ENCODE measurements around the gene OTOS. TPM values are rescaled to one million over a fixed set of nuclear protein-coding genes. Genes with fewer than 3 reads are reported as not detected.

The OTOS gene
- total and polyA plus RNA-seq, 2 experiments from 2014 or later = not detected

GRCh38 chr2:240166761-240167587 lies 26.5 kb upstream of the OTOS start:
- no peaks in the 10 kb centered on the region for H3K79me2 ChIP-seq (ENCODE audit: insufficient read depth)
- no peak overlapping the region for H3K9ac ChIP-seq
- WGBS, 2 experiments (ENCODE audit: low coverage in 1 of 2, low lambda C conversion rate in 2 of 2, missing lambda C conversion rate in 2 of 2) = 61 to 67% methylated on average over 21 of the region's 21 CpGs
- no peaks in the 10 kb centered on the region for H3K9me3 ChIP-seq (ENCODE audit: low read depth)
- H3K36me3 ChIP-seq (ENCODE audit: low read depth) = no peaks in the 10 kb centered on the region
- peaks cover 15% of the 10 kb centered on the region for H3K27me3 ChIP-seq (replicated peaks; ENCODE audit: insufficient read depth)
- no peaks in the 10 kb centered on the region for H3K4me1 ChIP-seq (ENCODE audit: insufficient read depth)
- H4K20me1 ChIP-seq (ENCODE audit: insufficient read depth) = no peaks in the 10 kb centered on the region
- H3K9me2 ChIP-seq (ENCODE audit: insufficient read depth) = no peaks in the 10 kb centered on the region
- H2AFZ ChIP-seq = no peak overlapping the region
- no peak for DNase-seq
- H3F3A ChIP-seq (ENCODE audit: insufficient read depth) = no peaks in the 10 kb centered on the region
- no peak overlapping the region for H3K4me2 ChIP-seq (ENCODE audit: unreplicated experiment)
- TF ChIP-seq EZH2 (IDR thresholded peaks at IDR 0.05; ENCODE audit: insufficient read depth, poor library complexity, severe bottlenecking) (no peak), EZH2phosphoT487 (IDR thresholded peaks at IDR 0.05; ENCODE audit: insufficient read depth, low read depth) (no peak)
- in situ Hi-C loops (cut with MboI) = no loop called here
- H3K4me3 ChIP-seq = no peak overlapping the region
- no peak overlapping the region for H3K27ac ChIP-seq

- Histone ChIP-seq H3K27ac (no peak overlapping the region), H3K79me2 (ENCODE audit: insufficient read depth) (no peaks in the 10 kb centered on the region), H3F3A (ENCODE audit: insufficient read depth) (no peaks in the 10 kb centered on the region), H2AFZ (no peak overlapping the region), H3K9me3 (ENCODE audit: low read depth) (no peaks in the 10 kb centered on the region), H3K9me2 (ENCODE audit: insufficient read depth) (no peaks in the 10 kb centered on the region), H3K4me1 (ENCODE audit: insufficient read depth) (no peaks in the 10 kb centered on the region), H3K27me3 (replicated peaks; ENCODE audit: insufficient read depth) (peaks cover 7% of the 10 kb centered on the region), H3K36me3 (ENCODE audit: low read depth) (no peaks in the 10 kb centered on the region), H3K9ac (no peak overlapping the region), H3K4me2 (ENCODE audit: unreplicated experiment) (no peak overlapping the region), H4K20me1 (ENCODE audit: insufficient read depth) (no peaks in the 10 kb centered on the region), H3K4me3 (no peak overlapping the region)
- no peak for TF ChIP-seq EZH2 (IDR thresholded peaks at IDR 0.05; ENCODE audit: insufficient read depth, poor library complexity, severe bottlenecking)
- no peak for TF ChIP-seq EZH2phosphoT487 (IDR thresholded peaks at IDR 0.05; ENCODE audit: insufficient read depth, low read depth)
- no peak for DNase-seq
- in situ Hi-C loops (cut with MboI) = no loop called here
- 57 to 59% methylated on average over 5 of the region's 5 CpGs for WGBS, 2 experiments (ENCODE audit: low coverage in 1 of 2, low lambda C conversion rate in 2 of 2, missing lambda C conversion rate in 2 of 2)
Measured at GRCh38 chr2:240166191-240166590, 25.7 kb upstream of the OTOS start.

GRCh38 chr2:240165661-240166060 lies 25.2 kb upstream of the OTOS start:
- no peaks in the 10 kb centered on the region for H3K79me2 ChIP-seq (ENCODE audit: insufficient read depth)
- H3F3A ChIP-seq (ENCODE audit: insufficient read depth) = no peaks in the 10 kb centered on the region
- H2AFZ ChIP-seq = no peak overlapping the region
- no peak for DNase-seq
- TF ChIP-seq EZH2phosphoT487 (IDR thresholded peaks at IDR 0.05; ENCODE audit: insufficient read depth, low read depth) (no peak), EZH2 (IDR thresholded peaks at IDR 0.05; ENCODE audit: insufficient read depth, poor library complexity, severe bottlenecking) (no peak)
- whole genome bisulfite sequencing, 2 experiments (ENCODE audit: low coverage in 1 of 2, low lambda C conversion rate in 2 of 2, missing lambda C conversion rate in 2 of 2) = 0 to 3% methylated on average over 4 of the region's 4 CpGs
- H3K27ac ChIP-seq = no peak overlapping the region
- H4K20me1 ChIP-seq (ENCODE audit: insufficient read depth) = no peaks in the 10 kb centered on the region
- H3K4me3 ChIP-seq = no peak overlapping the region
- no peaks in the 10 kb centered on the region for H3K9me3 ChIP-seq (ENCODE audit: low read depth)
- H3K4me2 ChIP-seq (ENCODE audit: unreplicated experiment) = no peak overlapping the region
- in situ Hi-C loops (cut with MboI) = no loop called here
- H3K36me3 ChIP-seq (ENCODE audit: low read depth) = no peaks in the 10 kb centered on the region
- no peak overlapping the region for H3K9ac ChIP-seq
- H3K4me1 ChIP-seq (ENCODE audit: insufficient read depth) = no peaks in the 10 kb centered on the region
- H3K27me3 ChIP-seq (replicated peaks; ENCODE audit: insufficient read depth) = peaks cover 2% of the 10 kb centered on the region; the same call in 1 of the 2 replicates
- no peaks in the 10 kb centered on the region for H3K9me2 ChIP-seq (ENCODE audit: insufficient read depth)

- no peaks in the 10 kb centered on the region for H4K20me1 ChIP-seq (ENCODE audit: insufficient read depth)
- H3K27me3 ChIP-seq (replicated peaks; ENCODE audit: insufficient read depth) = no peaks in the 10 kb centered on the region; the same call in 1 of the 2 replicates
- H2AFZ ChIP-seq = no peak overlapping the region
- H3K4me3 ChIP-seq = no peak overlapping the region
- no peaks in the 10 kb centered on the region for H3K36me3 ChIP-seq (ENCODE audit: low read depth)
- WGBS, 2 experiments (ENCODE audit: low coverage in 1 of 2, low lambda C conversion rate in 2 of 2, missing lambda C conversion rate in 2 of 2) = 54 to 57% methylated on average over 10 of the region's 10 CpGs
- no peaks in the 10 kb centered on the region for H3K9me2 ChIP-seq (ENCODE audit: insufficient read depth)
- H3K9me3 ChIP-seq (ENCODE audit: low read depth) = no peaks in the 10 kb centered on the region
- in situ Hi-C loops (cut with MboI) = no loop called here
- H3K27ac ChIP-seq = no peak overlapping the region
- H3F3A ChIP-seq (ENCODE audit: insufficient read depth) = no peaks in the 10 kb centered on the region
- TF ChIP-seq EZH2phosphoT487 (IDR thresholded peaks at IDR 0.05; ENCODE audit: insufficient read depth, low read depth) (no peak), EZH2 (IDR thresholded peaks at IDR 0.05; ENCODE audit: insufficient read depth, poor library complexity, severe bottlenecking) (no peak)
- no peak overlapping the region for H3K4me2 ChIP-seq (ENCODE audit: unreplicated experiment)
- no peaks in the 10 kb centered on the region for H3K4me1 ChIP-seq (ENCODE audit: insufficient read depth)
- no peak for DNase-seq
- no peak overlapping the region for H3K9ac ChIP-seq
- H3K79me2 ChIP-seq (ENCODE audit: insufficient read depth) = no peaks in the 10 kb centered on the region
Measured at GRCh38 chr2:240165034-240165433, 24.6 kb upstream of the OTOS start.
